AG10803 (cell line): Measurements from ENCODE around the gene PACS1.

ENCODE experiments used
- DNase-seq: peaks from one replicate; pipeline ENCODE4 v3.0.0; 2010; ENCODE audit warnings: low read depth
- H3K4me3 ChIP-seq: 2 replicates; pipeline ENCODE4 v1.5.1; 2011; ENCODE audit warnings: mild to moderate bottlenecking, low read length, control low read depth
- TF ChIP-seq, protein P1 (sequence below): conservative IDR thresholded peaks from 2 replicates; pipeline ENCODE4 v1.5.1; 2011; ENCODE audit warnings: mild to moderate bottlenecking, low read length, control low read depth, inconsistent platforms

Gene PACS1

DNA sequence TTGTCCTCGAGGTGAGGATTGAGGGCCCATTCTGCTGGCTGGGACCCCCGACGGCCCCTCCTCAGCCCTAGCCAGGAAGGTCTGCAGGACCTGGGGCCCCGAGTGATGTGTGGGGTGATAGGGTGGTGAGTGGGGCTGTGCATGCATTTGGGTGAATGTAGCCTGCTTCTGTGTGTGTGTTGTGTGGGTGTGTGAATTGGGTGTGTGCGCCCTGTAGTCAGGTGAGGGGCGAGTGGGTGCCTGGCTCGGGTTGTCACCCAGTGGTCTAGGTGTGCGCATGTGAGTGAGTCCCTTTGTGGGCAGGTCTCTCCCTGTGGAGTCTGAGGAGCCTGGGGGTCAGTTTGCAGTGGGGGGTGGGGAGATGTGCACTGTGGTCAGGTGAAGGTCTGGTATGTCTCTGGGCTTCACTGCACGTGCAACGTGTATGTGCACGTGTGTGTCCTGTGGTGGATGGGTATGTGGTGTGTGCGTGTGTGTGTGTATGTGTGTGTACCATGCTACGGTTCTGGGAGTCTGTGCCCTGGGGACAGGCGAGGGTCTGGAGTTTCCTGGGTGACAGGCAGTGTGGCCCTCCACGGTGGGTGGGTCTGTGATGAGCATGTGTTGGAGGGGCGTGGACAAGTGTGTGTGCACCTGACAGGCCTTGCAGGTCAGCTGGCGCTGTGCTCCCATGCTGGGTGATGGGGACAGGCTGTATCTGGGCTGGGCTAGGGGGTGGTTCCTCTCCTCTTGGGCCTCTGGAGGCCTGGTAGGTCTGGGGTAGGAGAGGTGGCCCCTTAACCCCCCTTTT is 222.7 kb downstream of the PACS1 start:
- no peak overlapping the region for H3K4me3 ChIP-seq
- TF ChIP-seq, protein P1, sequence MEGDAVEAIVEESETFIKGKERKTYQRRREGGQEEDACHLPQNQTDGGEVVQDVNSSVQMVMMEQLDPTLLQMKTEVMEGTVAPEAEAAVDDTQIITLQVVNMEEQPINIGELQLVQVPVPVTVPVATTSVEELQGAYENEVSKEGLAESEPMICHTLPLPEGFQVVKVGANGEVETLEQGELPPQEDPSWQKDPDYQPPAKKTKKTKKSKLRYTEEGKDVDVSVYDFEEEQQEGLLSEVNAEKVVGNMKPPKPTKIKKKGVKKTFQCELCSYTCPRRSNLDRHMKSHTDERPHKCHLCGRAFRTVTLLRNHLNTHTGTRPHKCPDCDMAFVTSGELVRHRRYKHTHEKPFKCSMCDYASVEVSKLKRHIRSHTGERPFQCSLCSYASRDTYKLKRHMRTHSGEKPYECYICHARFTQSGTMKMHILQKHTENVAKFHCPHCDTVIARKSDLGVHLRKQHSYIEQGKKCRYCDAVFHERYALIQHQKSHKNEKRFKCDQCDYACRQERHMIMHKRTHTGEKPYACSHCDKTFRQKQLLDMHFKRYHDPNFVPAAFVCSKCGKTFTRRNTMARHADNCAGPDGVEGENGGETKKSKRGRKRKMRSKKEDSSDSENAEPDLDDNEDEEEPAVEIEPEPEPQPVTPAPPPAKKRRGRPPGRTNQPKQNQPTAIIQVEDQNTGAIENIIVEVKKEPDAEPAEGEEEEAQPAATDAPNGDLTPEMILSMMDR: no peak
- no peak for DNase-seq

DNA sequence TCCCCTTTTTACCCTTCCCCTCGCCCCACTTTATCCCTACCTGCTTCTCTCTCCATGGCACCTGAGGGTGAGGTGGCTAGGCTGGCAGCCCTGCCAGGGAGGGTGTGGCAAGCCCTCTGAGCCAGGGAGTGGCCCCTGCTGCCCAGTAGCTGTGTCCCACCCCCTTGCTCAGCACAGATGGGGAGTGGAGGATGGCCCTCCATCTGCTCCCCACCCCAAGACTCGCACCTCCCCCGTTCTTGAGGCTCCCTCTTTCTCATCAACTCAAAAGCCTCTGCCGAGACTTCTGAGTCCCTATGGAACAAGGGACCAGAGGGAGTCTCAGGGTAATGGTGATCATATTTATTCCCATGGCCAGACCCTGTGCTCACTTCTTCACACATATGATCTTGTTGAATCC is 223.3 kb downstream of the PACS1 start:
- DNase-seq: no peak
- TF ChIP-seq, protein P1: no peak
- no peak overlapping the region for H3K4me3 ChIP-seq

DNA sequence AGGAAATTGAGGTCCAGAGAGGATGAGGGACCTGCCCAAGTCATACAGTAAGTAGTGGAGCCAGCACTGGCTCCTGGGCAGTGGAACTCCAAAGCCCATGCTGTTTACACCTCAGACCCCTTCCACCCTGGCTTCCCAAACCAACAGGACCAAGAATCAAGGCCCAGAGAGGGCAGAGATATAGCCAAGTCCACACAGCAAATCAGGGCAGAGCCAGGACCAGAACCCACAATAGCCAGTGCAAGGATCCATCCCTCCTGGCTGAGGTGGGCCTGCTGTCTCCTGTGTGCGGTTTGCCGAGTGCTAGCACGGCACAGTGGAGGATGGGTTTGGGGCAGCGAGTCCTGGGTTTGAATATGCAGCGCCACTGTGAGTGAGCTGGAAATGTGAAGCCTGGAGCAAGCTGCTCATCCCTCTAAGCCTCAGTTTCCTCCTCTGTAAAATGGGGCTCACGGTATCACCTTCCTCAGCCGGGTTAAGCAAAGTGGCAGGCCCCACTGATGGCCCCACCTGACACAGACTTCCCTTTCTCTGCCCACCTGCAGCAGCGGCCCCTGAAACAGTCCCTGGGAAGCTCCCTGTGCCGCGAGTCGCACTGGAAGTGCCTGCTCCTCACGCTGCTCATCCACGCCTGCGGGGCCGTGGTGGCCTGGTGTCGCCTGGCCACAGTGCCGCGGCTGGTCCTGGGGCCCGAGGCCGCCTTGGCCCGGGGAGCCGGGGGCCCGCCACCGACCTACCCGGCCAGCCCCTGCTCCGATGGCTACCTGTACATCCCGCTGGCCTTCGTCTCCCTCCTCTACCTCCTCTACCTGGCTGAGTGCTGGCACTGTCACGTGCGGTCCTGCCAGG is 223.9 kb downstream of the PACS1 start:
- no peak overlapping the region for H3K4me3 ChIP-seq
- TF ChIP-seq, protein P1: no peak
- DNase-seq: no peak
